Brain microvascular endothelial cell (primary cell): ENCODE data around the gene CWC22.
"Not testable (repeated sequence)": the region's sequence is repeated elsewhere in the genome, so short reads cannot be mapped to it uniquely, and the experiment has no call there.

Experiments used
- DNase-seq: peaks from one replicate; pipeline ENCODE4 v3.0.0-alpha.2; 2020
- H3K27ac ChIP-seq: fragments of 250-450 bp; sonication (Bioruptor Pico); 2 replicates; pipeline ENCODE4 v1.5.1; 2020; ENCODE audit warnings: mild to moderate bottlenecking, moderate library complexity
- H3K27me3 ChIP-seq: fragments of 250-450 bp; sonication (Bioruptor Pico); replicated peaks from 2 replicates; pipeline ENCODE4 v1.5.1; 2020; ENCODE audit warnings: mild to moderate bottlenecking
- H3K36me3 ChIP-seq: fragments of 250-450 bp; sonication (Bioruptor Pico); replicated peaks from 2 replicates; pipeline ENCODE4 v1.5.1; 2020; ENCODE audit warnings: mild to moderate bottlenecking
- H3K4me3 ChIP-seq: 2 replicates; pipeline ENCODE4 v1.5.1; 2011; ENCODE audit warnings: low read depth, mild to moderate bottlenecking, control low read depth, low read length, moderate library complexity
- in situ Hi-C: cut with HindIII; loops from 2 replicates; pipeline ENCODE4 v1.10.0; 2017; ENCODE audit warnings: low sequenced_read_pairs, low pct_ligation_motif_present
- TF ChIP-seq, protein P1 (sequence below): IDR thresholded peaks from 2 replicates; pipeline ENCODE4 v1.5.1; 2011; ENCODE audit warnings: low read depth, mild to moderate bottlenecking, moderate library complexity, low read length, control low read depth, inconsistent platforms; ENCODE audit errors: missing control alignments

CWC22 gene

DNA sequence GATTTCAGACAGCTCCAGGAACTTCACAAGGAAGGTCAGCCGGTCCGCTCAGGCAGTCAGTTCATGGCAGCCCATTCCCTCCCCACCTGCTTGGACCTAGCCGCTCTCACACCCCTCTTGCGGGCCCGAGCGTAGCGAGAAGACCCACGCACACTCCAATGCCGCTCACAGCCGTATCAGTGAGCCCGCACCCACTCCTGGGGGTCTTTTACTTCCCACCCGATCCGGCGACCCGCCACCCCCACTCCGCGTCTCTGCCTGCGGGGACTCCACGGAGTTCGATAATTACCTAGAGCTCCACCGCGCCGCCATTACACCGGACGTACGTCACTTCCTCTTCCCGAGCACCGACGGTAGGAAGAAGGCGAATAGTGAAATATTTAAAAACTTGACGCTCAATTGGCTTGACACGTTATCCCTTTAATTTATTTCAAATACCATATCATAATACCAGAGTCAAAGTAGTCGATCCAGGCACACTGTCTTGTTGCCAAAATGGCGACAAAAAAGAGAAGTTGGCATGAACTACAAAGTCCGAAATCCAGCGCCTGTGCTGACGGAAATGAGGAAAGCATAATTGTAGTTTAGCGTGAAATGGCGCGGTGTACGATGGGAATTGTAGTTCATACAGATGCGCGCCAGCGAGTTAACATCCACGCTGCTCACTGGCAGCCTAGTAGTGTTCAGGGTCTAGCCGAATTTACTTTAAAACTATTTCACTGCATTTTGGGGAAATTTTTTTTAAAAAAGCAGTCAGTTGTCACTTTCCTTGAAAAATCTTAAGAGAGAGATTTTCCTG, at the start of gene CWC22:
Gene CWC22 (minus strand): TSS at position 517 of the 799 bp plus-strand sequence. CDS start 13,956 bp downstream, outside the sequence.
- peak; percentile 91 for DNase-seq
- Histone ChIP-seq H3K27me3 (no peaks in the 10 kb centered on the region), H3K4me3 (peak within 1 kb of the TSS; percentile 88), H3K27ac (peak within 1 kb of the TSS; percentile 92), H3K36me3 (no peaks in the 10 kb centered on the region)
- TF ChIP-seq, protein P1, sequence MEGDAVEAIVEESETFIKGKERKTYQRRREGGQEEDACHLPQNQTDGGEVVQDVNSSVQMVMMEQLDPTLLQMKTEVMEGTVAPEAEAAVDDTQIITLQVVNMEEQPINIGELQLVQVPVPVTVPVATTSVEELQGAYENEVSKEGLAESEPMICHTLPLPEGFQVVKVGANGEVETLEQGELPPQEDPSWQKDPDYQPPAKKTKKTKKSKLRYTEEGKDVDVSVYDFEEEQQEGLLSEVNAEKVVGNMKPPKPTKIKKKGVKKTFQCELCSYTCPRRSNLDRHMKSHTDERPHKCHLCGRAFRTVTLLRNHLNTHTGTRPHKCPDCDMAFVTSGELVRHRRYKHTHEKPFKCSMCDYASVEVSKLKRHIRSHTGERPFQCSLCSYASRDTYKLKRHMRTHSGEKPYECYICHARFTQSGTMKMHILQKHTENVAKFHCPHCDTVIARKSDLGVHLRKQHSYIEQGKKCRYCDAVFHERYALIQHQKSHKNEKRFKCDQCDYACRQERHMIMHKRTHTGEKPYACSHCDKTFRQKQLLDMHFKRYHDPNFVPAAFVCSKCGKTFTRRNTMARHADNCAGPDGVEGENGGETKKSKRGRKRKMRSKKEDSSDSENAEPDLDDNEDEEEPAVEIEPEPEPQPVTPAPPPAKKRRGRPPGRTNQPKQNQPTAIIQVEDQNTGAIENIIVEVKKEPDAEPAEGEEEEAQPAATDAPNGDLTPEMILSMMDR, result no peak
- in situ Hi-C loops, result no loop called here

DNA sequence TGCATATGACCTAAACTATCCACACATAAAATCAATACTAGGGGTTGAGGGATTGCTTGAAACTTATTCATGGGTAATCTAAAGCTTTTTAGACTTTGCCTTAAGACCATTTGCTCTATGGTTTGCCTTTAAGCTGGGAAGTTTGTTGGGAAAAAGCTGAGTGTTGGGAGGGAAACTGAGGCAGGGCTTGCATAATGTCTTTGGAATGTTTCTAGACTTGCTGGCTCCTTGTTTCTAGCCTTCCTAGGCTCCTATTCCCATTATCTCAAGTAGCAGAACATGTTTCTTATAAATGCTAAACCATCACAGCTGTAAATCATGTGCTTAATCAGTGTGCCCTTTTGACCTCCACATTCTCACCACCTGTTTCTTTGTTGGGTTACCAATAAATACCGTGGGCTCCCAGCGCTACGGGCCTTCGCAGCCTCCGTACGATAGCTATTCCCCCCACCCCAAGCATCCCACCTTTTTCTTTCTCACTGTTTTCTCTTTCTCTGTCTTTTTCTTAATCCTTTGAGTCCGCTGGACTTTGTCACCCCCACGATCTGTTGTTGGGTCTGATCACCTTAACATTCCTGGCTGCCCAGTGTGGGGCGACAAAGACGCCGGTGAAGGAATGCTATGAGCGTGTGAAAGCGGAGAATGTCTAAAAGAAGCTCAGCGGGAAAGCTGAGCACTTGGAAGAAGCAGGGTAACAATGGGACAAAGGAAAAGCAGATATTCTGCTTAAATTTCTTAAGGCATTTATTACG, 49.4 kb upstream of the CWC22 start:
- TF ChIP-seq, protein P1, result no peak
- DNase-seq, result no peak
- Histone ChIP-seq H3K4me3 (no peak overlapping the region), H3K36me3 (no peaks in the 10 kb centered on the region), H3K27ac (no peak overlapping the region), H3K27me3 (no peaks in the 10 kb centered on the region)
- in situ Hi-C loops, result no loop called here

DNA sequence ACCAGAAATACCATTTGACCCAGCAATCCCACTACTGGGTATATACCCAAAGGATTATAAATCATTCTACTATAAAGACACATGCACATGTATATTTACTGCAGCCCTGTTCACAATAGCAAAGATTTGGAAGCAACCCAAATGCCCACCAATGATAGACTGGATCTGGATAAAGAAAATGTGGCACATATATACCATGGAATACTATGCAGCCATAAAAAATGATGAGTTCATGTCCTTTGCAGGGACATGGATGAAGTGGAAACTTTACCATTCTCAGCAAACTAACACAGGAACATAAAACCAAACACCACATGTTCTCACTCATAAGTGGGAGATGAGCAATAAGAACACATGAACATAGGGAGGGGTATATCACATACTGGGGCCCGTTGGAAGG, 47.5 kb upstream of the CWC22 start:
- DNase-seq, H3K27ac ChIP-seq, H3K36me3 ChIP-seq, H3K4me3 ChIP-seq, in situ Hi-C loops, H3K27me3 ChIP-seq: not testable (repeated sequence)

DNA sequence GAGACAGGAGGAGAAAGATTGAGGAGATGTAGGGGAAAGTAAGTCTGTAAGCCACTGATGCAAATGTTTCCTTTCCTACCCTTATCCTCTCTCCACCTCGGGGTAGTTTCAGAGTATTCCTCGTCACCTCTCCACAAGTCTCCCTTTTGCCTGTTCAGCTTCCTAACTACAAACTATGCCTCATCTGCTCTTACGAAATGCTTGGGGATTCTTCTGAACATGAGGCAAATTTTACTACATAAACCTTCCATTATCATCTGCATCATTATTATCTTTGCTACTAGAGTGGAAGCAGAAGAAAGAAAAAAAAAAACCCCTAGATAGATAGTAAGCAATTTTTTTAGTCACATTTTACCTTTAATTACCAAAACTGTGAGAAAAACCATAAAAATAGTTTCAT, 43.1 kb upstream of the CWC22 start:
- in situ Hi-C loops, result no loop called here
- no peaks in the 10 kb centered on the region for H3K27me3 ChIP-seq
- DNase-seq, result no peak
- no peak overlapping the region for H3K4me3 ChIP-seq
- TF ChIP-seq, protein P1, result no peak
- H3K27ac ChIP-seq, result no peak overlapping the region
- H3K36me3 ChIP-seq, result no peaks in the 10 kb centered on the region

DNA sequence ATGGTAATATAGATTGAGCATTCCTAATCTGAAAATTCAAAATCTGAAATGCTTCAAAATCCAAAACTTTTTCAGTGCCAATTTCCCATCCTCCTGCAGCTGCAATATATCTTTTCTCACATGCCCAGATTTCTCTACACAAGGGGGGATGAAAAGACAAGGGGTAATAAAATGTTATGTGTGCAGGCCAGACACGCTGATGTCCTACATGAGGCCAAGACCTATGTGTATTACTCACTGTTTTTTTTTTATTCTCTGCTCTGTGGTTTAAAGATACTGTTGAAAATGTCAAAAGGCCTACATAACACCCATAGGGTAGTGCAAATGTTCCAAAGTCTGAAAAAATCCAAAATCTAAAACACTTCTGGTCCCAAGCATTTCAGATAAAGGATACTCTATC, 41.2 kb upstream of the CWC22 start:
- Histone ChIP-seq H3K36me3 (no peaks in the 10 kb centered on the region), H3K27me3 (no peaks in the 10 kb centered on the region), H3K4me3 (no peak overlapping the region), H3K27ac (no peak overlapping the region)
- TF ChIP-seq, protein P1, result no peak
- DNase-seq, result peak; percentile 24
- in situ Hi-C loops, result no loop called here

DNA sequence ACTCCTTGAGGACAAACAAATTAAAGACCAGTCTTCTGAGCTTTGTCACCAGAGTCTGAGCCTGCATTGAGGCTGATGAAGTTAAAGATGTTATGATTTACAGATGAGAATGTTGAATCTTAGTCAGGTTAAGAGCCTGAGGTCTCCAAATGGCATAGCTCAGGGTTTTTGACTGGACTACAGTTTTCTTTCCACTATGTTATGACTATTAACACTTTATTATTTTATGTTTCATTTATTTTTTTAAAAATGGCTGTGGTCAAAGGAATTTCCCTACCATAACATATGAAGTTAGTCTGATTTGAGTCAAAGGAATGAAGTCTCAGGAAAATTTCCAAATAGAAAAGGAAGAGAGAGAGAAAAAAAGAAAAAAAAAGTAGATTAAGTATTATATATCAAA, 39.7 kb upstream of the CWC22 start:
- peak; percentile 11 for DNase-seq
- in situ Hi-C loops, result no loop called here
- Histone ChIP-seq H3K27me3 (no peaks in the 10 kb centered on the region), H3K27ac (no peak overlapping the region), H3K4me3 (no peak overlapping the region), H3K36me3 (no peaks in the 10 kb centered on the region)
- TF ChIP-seq, protein P1, result no peak
